HPDE6-E6E7 (cell line): ENCODE data around the gene SFXN5.
"Not testable (repeated sequence)": the region's sequence is repeated elsewhere in the genome, so short reads cannot be mapped to it uniquely, and the experiment has no call there.

Source experiments
- DNase-seq: peaks from one replicate; pipeline ENCODE4 v3.0.0; 2011; ENCODE audit warnings: missing footprints; ENCODE audit errors: extremely low spot score

The SFXN5 gene

GRCh38 chr2:73101626-73102256 lies 30.2 kb upstream of the SFXN5 start:
- no peak for DNase-seq

DNA sequence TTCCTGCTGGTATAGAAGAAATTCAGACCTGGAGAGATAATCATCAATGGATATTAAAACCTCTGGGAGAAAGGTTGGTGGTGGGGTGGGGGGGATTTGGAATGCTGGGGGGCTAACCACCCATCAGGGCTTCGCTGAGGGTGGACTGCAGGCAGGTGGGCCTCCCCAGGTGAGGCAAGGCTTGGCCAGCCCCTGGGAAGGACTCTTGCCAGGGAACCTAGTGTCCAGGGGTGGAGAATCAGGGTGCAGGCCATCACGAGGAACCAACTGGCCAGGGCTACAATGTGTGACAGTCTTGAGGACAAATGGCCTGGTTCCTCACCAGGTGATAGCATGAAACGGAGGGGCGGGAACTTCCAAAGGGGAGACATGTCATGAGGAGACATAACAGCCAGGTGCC lies 29.4 kb upstream of the SFXN5 start:
- no peak for DNase-seq

DNA sequence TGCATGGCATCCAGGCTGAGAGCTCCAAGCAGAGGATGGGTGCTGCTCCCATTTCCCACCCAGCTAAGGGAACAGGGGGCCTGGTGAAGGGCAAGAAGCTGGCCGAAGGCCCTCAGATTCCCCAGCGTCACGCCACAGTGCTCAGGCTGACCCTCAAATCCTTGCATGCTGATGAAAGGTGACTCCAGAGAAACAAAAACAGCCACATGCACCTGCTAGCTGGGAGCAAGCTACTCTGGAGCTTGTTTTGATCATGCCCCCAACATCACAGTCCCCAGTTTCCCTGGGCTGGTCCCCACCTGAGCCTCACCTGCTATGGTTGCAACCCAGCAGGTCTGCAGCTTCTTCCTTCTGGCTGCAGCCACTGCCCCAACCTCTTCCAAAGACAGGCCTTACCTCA lies 28.0 kb upstream of the SFXN5 start:
- no peak for DNase-seq

GRCh38 chr2:73095910-73096309 lies 24.4 kb upstream of the SFXN5 start:
- DNase-seq = no peak

GRCh38 chr2:73093601-73094218 lies 22.2 kb upstream of the SFXN5 start:
- DNase-seq = not testable (repeated sequence)

DNA sequence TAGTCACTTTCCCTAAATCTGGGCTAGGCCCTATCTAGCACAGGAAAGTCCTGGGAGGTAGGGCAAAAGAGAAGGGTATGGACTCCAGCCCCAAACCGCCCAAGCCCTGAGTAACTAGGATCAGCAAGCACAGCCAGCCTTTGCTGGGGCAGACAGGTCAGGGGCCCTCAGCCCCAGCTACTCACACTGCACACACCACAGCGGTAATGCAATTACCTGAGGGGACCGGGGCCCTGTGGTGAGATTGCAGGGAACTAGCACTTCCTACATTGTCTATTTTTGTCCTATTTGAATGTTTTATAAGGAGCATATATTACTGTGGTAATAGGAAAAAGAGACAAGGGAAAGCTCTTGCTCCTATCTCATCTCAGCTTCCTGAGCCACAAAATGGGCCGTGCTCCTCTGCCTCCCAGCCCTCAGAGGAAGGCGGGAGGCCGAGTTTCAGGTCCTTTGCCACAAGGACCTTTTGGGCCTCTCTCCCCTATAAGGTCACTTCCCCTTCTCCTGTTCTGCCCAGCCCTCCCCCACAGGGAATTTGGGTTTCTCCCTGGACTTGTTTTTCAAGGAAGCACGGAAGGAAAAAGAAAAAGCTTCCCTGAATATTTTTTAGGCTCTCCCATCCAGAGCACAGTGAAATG lies 20.8 kb upstream of the SFXN5 start:
- DNase-seq = no peak

DNA sequence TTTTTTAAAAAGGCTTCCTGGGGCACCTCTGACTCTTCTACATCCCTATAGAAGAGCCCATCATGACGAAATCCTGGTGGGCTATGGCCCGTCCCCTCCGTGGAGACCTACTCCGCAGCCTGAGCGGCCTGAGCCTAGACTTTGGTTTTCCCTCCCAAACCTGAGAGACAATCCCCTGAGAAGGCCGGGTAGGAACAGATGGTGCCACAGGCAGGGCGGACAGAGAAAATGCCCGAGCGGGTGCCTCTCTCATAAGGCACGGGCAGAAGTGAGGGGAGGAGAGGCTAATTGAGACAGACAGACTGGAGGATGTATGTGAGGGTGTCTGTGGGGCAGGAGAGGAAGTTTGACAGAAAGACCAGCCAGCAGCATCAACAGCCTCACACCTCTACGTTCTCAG lies 20.2 kb upstream of the SFXN5 start:
- DNase-seq = no peak

DNA sequence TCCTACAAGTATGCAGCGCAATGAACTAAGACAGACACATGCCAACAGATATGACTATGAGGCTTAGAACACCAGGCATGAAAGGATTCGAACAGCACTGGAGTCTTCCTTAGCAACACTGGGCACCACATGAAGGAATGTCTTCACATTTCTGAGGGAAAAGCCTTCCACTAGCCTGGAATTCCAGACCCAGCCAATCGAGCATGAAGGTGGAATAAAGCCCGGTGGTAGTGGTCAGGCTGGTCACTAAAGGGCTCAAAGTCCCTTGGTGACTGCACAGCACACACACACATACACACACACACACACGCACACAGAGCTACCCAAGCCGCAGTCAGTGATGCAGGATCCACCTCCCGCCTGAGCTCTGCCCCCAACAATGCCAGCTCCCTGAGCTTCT lies 19.7 kb upstream of the SFXN5 start:
- no peak for DNase-seq

- DNase-seq = peak; percentile 98
Observed at GRCh38 chr2:73089270-73090030, 17.9 kb upstream of the SFXN5 start.

DNA sequence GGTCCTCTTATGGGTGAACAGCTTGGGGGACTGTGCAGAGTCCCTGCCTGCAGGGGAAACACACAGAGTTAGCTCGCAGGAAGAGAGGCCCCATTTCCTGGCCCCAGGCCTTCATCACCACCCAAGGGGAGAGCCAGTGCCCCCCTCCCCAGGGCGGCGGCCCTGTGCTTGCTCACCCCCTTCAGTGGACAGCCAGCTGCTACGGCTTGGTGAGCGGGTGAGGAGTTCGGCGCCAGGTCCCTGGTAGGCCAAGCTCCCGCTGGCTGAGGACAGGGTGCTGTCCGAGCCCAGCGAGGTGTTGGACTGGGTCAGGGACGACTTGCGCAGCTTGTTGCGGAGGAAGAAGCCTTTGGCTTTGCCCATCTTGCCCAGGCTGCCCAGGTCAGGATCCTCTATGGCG lies 17.2 kb upstream of the SFXN5 start:
- DNase-seq = no peak

GRCh38 chr2:73088211-73088610 lies 16.7 kb upstream of the SFXN5 start:
- no peak for DNase-seq

DNA sequence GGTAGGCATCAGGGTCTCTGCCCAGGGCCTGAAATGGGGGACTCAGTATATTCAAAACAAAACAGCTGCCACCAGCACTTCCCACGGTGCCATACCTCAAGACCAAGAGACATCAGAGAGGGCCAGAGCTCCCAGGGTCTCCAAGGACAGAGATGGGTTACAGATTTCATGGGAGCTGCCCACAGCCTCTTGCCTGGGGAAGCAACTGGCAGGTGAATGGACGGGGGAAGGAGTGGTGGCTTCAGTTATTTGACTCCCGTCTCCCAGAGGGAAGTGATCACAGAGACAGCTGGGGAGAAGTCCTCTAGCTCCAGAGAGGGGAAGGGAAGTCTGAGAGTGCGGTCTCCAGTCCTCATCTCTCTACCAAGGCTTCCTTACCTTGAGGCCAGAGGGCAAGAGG lies 15.8 kb upstream of the SFXN5 start:
- no peak for DNase-seq

GRCh38 chr2:73085691-73086090 lies 14.2 kb upstream of the SFXN5 start:
- peak; percentile 70 for DNase-seq

DNA sequence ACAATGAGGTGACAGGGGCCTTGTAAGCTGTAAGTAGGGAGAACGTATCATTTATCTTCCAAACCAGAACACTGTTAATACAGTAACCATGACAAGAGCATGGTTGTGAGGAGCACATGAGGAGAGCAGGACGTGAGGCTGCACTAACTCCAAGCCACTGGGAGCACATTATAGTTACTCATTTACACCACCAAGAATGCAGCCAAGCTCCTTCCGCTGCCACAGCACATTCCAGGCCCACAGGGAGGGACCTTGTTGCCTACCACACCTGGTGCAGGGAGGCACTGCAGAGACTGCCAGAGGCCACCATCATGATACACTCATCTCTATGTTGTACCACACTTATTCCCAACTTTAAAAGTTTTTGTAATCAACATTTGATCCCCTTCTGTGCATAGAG lies 13.5 kb upstream of the SFXN5 start:
- no peak for DNase-seq

- DNase-seq = no peak
Observed at GRCh38 chr2:73083886-73084800, 12.6 kb upstream of the SFXN5 start.

GRCh38 chr2:73082523-73083410 lies 11.3 kb upstream of the SFXN5 start:
- no peak for DNase-seq

- DNase-seq = no peak
Observed at GRCh38 chr2:73081181-73081671, 9.7 kb upstream of the SFXN5 start.

- DNase-seq = no peak
Observed at GRCh38 chr2:73080321-73081131, 9.0 kb upstream of the SFXN5 start.

DNA sequence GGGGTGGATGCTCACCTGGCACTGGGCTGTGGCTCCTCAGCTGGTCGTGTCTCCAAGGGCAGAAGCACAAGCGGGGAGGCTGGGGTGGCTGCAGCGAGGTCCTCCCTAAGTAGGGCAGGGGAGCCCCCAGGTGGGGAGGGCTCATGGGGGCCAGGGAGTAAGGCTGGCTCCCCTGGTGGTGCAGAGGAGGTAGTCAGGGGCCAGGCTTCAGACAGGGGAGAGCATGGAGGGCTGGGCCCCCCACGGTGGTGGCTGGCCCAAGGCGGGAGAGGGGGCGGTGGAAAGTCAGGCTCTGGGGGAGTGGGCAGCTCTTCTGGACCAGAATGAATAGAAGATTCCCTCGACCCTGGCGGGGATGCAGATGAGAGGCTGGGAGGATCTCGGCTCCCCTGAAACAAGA lies 8.1 kb upstream of the SFXN5 start:
- no peak for DNase-seq
